Measurements from ENCODE around the gene PPFIA3. TPM values are rescaled to one million over a fixed set of nuclear protein-coding genes. Genes with fewer than 3 reads are reported as not detected.
A peak's percentile ranks its signal among the peaks of the same experiment; 100 is the strongest.
"Not testable (repeated sequence)": the region's sequence is repeated elsewhere in the genome, so short reads cannot be mapped to it uniquely, and the experiment has no call there.

Gene PPFIA3
- total and polyA plus RNA-seq, 8 donors: 0.45 to 19.7 (median 7.6) TPM

- 62 to 67% (median 65%) methylated on average over 23 to 26 of the region's 26 CpGs for WGBS, 5 donors
- intact Hi-C loops (cut with DNase I; ENCODE audit: low total_unique reads): no loop called here
- peak overlapping the region; percentile 60 to 66 (median 64) for H3K4me3 ChIP-seq
- peaks cover 41 to 51% (median 49%) of the 10 kb centered on the region in 4 donors for H3K4me1 ChIP-seq
- no peaks in the 10 kb centered on the region for H3K36me3 ChIP-seq
- H3K27ac ChIP-seq: peak overlapping the region; percentile 90 to 98 (median 96)
- no peak for TF ChIP-seq POLR2AphosphoS5 (IDR thresholded peaks at IDR 0.05)
- no peak for TF ChIP-seq POLR2A (IDR thresholded peaks at IDR 0.05)
- TF ChIP-seq EP300 (IDR thresholded peaks at IDR 0.05): no peak
- TF ChIP-seq CTCF (IDR thresholded peaks at IDR 0.05): no peak
- H3K27me3 ChIP-seq: peaks cover 0 to 18% (median 9%) of the 10 kb centered on the region in 3 donors
- no peaks in the 10 kb centered on the region for H3K9me3 ChIP-seq
- no peak for DNase-seq
These were observed 1.4 kb upstream of the PPFIA3 start for GRCh38 chr19:49117677-49118564.

- 0 to 2% (median 1%) methylated on average over 8 to 85 of the region's 85 CpGs for WGBS, 5 donors
- intact Hi-C loops (cut with DNase I; ENCODE audit: low total_unique reads): no loop called here
- peaks cover 36 to 44% (median 42%) of the 10 kb centered on the region in 4 donors for H3K4me1 ChIP-seq
These were observed 556 bp upstream of the PPFIA3 start, which contains the start of gene C19orf73 for GRCh38 chr19:49118565-49119410. TSS of gene C19orf73 (minus strand) at chr19:49119143. CDS start at chr19:49119022, 121 bp downstream.

GRCh38 chr19:49120325-49120683, 960 bp downstream of the PPFIA3 start:
- H3K9me3 ChIP-seq: no peaks in the 10 kb centered on the region
- H3K36me3 ChIP-seq: no peaks in the 10 kb centered on the region
- DNase-seq: no peak
- H3K27me3 ChIP-seq: peaks cover 0 to 18% (median 9%) of the 10 kb centered on the region in 3 donors
- H3K27ac ChIP-seq: peak overlapping the region in 1 of 5 donors; percentile 96
- WGBS, 5 donors: 13 to 23% (median 17%) methylated on average over 10 to 16 of the region's 16 CpGs
- intact Hi-C loops (cut with DNase I; ENCODE audit: low total_unique reads): no loop called here
- peak overlapping the region; percentile 60 to 66 (median 64) for H3K4me3 ChIP-seq
- TF ChIP-seq POLR2AphosphoS5 (IDR thresholded peaks at IDR 0.05): no peak
- TF ChIP-seq EP300 (IDR thresholded peaks at IDR 0.05): no peak
- TF ChIP-seq POLR2A (IDR thresholded peaks at IDR 0.05): no peak
- no peak for TF ChIP-seq CTCF (IDR thresholded peaks at IDR 0.05)
- H3K4me1 ChIP-seq: peaks cover 29 to 38% (median 32%) of the 10 kb centered on the region in 4 donors

More at GRCh38 chr19:49118565-49119410, 556 bp upstream of the PPFIA3 start, which contains the start of gene C19orf73:
- DNase-seq: peak; percentile 96 to 98
- H3K27me3 ChIP-seq: peaks cover 0 to 18% (median 9%) of the 10 kb centered on the region in 3 donors
- H3K36me3 ChIP-seq: no peaks in the 10 kb centered on the region
- H3K9me3 ChIP-seq: no peaks in the 10 kb centered on the region
- peak within 1 kb of the TSS; percentile 90 to 98 (median 96) for H3K27ac ChIP-seq
- TF ChIP-seq POLR2A (IDR thresholded peaks at IDR 0.05) (no peak), CTCF (IDR thresholded peaks at IDR 0.05) (peak in 2 of 7 experiments; percentile 25 to 30), POLR2AphosphoS5 (IDR thresholded peaks at IDR 0.05) (peak; percentile 29 to 80 (median 41)), EP300 (IDR thresholded peaks at IDR 0.05) (no peak)
- H3K4me3 ChIP-seq: peak within 1 kb of the TSS; percentile 60 to 66 (median 64)

- intact Hi-C loops (cut with DNase I; ENCODE audit: low total_unique reads): no loop called here
- H3K4me3 ChIP-seq: no peak overlapping the region
- peaks cover 29 to 37% (median 32%) of the 10 kb centered on the region in 4 donors for H3K4me1 ChIP-seq
- no peaks in the 10 kb centered on the region for H3K9me3 ChIP-seq
- TF ChIP-seq CTCF (IDR thresholded peaks at IDR 0.05) (no peak), POLR2AphosphoS5 (IDR thresholded peaks at IDR 0.05) (no peak), POLR2A (IDR thresholded peaks at IDR 0.05) (no peak), EP300 (IDR thresholded peaks at IDR 0.05) (no peak)
- H3K36me3 ChIP-seq: no peaks in the 10 kb centered on the region
- peaks cover 0 to 18% (median 9%) of the 10 kb centered on the region in 3 donors for H3K27me3 ChIP-seq
- no peak for DNase-seq
- no peak overlapping the region for H3K27ac ChIP-seq
- 83 to 95% (median 93%) methylated on average over 2 of the region's 2 CpGs for WGBS, 5 donors
These were observed 1.5 kb downstream of the PPFIA3 start for GRCh38 chr19:49120868-49121267.

GRCh38 chr19:49121841-49122240, 2.5 kb downstream of the PPFIA3 start:
- intact Hi-C loops (cut with DNase I; ENCODE audit: low total_unique reads); H3K4me3 ChIP-seq; H3K9me3 ChIP-seq; H3K36me3 ChIP-seq; H3K27ac ChIP-seq; DNase-seq: not testable (repeated sequence)
- peaks cover 0 to 18% (median 9%) of the 10 kb centered on the region in 3 donors for H3K27me3 ChIP-seq
- peaks cover 29 to 37% (median 32%) of the 10 kb centered on the region in 4 donors for H3K4me1 ChIP-seq
- WGBS, 5 donors: 72 to 79% (median 78%) methylated on average over 10 of the region's 10 CpGs

- 86 to 93% (median 91%) methylated on average over 11 of the region's 11 CpGs for WGBS, 5 donors
- H3K4me1 ChIP-seq: peaks cover 26 to 37% (median 32%) of the 10 kb centered on the region in 4 donors
- intact Hi-C loops (cut with DNase I; ENCODE audit: low total_unique reads); H3K9me3 ChIP-seq; H3K27ac ChIP-seq; H3K4me3 ChIP-seq; DNase-seq; H3K36me3 ChIP-seq: not testable (repeated sequence)
- H3K27me3 ChIP-seq: peaks cover 0 to 18% (median 9%) of the 10 kb centered on the region in 3 donors
These were observed 3.9 kb downstream of the PPFIA3 start for GRCh38 chr19:49123285-49123684.
